DLD1 (cell line): ENCODE data around the gene CFAP221.

Experiments used
- in situ Hi-C: cut with HindIII; loops from 2 replicates; pipeline ENCODE4 v1.10.0; 2017; ENCODE audit warnings: low sequenced_read_pairs

CFAP221 gene

DNA sequence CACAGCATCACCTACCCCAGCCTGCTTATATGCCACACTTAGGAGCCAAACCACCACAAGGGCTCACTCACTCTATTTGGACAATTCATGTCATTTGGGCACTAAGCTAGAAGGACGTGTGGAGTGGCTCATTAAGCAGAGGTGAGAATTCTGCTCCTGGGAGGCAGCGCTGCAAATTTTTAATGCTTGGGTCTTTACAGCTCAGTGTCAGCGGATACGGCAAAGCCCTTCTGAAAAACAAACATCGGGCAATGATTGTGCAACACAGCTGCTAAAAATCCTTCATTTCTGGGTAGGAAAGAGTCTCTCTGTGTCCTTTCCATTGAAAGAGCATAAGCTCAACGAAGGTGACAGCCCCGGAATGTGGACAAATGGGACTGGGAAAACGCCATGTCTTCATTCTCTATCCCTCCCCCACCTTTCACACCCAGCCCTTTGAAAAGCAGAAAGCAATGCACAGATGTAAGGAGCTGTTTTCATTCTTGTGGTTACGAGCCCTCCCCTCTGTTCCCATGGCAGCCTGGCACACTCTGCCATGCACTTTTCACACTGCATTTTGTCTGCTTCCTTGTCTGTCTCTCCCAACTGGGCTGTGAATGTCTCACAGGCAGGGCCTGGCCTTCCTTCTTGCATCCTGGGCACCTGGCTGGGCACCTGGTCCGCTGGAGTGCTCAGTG lies 150.7 kb downstream of the CFAP221 start:
- in situ Hi-C loops: no loop called here

DNA sequence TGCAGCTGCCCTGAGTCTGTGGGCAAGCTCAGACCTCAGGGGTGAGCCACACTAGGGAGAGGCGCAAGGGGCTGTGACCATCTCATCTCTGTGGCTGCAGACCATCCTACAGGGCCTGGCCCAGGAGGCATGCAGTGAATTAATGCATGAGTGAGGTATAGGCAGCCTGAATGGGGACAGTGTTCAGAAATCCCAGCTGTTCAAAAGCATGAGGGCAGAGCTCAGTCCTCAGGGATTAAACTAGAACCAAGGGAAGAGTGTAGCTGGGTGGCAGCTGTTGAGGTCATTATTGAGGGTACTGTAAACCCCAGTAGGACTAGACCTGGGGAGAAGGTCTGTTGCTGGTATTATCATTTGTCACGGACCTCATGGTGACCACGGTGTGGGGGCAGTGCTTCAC lies 151.8 kb downstream of the CFAP221 start:
- in situ Hi-C loops: no loop called here

DNA sequence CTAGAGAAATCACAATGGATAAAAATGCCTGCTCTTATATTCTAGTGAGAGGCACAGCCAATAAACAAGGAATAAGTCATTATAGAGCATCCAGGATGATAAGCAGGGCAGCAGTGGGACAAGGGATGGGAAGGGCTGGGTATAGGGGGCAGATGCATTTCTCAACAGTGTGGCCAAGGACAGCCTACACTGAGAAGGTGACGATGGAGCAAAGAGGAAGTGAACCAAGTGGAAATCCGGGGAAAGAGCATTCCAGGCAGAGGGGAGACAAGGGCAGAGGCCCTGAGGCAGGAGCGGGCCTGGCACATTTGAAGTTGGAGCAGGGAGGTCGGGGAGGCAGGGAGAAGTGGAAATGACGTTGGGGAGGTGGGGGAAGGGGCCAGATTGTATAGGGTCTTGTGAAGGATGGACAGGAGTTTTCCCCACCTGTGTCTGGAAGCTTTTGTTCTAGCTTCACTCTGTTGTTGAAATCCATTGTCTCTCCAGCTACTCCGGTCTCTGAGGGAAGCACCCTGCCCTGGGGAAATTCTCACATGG lies 152.3 kb downstream of the CFAP221 start:
- in situ Hi-C loops: no loop called here

DNA sequence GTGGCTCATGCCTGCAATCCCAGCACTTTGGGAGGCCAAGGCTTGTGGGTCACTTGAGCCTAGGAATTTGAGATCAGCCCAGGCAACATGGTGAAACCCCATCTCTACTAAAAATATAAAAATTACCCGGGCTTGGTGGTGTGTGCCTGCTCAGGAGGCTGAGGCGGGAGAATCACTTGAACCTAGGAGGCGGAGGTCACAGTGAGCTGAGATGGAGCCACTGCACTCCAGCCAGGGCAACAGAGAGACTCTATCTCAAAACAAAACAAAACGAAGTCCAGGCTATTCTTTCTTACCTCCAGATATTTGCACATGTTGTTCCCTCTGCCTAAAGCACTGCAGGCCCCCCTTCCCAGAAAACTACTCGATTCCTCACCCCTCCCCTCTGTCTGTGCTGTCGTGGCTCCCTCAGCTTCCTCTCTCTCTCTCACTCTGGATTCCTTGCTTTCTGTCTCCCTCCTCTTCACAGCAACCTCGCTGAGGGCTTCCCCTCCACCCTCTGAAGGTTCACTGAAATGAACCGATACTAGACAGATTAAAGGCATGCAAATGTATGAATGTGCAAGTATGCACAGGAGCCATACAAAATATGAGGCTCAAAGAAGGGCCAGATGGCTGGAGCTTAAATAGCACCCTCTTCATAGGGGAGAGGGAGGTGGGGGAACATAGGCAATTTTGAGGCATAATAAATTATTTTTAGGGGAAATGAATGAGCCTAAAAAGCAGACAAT lies 153.2 kb downstream of the CFAP221 start:
- in situ Hi-C loops: no loop called here

DNA sequence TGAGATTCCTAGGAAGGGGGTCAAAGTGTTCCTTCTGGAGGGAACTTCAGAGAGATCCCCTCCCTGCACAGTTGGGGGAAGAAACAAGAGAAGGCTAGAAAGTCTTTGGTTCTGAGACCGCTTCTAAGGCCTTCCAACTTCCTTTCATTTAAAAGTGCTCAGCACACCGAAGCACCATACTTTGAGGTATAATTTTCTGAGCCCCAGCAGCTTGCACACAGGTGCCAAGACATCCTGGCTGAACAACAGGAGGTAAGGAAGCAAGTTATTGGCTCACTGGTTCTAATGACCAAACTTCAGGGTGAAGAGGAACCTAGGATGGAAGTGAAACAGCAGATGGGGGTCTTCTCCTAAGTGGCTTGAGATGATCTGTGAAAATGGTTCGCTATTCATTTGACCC lies 154.0 kb downstream of the CFAP221 start:
- in situ Hi-C loops: no loop called here

DNA sequence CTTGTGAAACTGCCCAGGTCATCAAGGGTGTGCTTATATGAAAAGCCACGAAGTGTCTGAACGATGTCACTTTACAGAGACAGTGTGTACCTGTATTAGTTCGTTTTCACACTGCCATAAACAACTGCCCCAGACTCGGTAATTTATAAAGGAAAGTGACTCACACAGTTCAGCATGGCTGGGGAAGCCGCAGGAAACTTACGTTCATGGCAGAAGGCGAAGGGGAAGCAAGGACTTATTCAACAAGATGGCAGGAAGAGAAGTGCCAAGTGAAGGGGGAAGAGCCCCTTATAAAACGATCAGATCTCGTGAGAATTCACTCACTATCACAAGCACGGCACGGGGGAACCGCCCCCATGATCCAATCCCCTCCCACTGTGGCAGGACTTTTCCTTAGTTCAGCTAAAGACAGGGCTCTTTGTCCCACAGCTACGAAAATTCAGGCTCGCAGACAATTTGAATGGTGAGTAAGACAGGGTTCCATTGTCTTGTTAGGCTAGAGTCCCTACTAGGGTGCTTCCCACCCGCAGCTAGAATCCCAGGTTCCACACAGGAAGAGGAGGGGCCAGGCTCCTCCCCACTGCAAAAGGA lies 154.9 kb downstream of the CFAP221 start:
- in situ Hi-C loops: no loop called here

DNA sequence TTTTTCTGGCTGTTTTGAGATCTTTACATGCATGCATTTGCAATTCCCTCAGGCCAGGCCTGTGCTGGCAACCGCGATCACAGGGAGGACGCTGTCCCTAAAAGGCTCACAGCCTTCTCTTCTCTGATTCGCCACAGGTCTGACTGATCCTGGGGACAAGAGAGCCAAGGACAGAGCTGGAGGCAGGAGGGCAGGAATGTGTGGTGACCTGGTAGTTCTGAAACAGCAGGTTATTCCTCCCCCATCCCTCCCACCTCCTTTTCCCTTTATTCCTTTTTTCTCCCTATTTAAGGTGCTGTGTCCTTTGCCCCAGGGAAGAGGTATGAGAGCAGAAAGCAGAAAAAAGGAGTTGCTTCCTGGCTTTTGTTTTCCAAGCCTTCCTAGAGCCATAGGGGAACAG lies 156.6 kb downstream of the CFAP221 start:
- in situ Hi-C loops: no loop called here

DNA sequence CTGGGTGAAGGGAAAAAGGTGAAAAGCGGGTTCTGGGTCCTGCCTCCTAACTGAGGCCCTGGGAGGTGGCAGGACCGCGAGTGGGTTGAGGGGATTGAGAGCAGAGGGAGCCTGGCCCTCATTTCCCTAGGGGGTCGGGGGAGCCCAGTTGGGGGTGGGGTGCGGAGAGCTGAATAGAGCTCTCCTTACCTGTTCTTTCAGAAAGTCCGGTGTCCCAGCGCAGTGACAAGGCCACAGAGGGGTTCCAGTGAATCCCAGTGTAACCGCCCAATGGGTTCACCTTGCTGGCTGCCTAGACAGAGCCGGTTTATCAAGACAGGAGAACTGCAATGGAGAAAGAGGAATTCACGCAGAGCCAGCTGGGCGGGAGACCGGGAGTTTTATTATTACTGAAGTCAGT lies 157.1 kb downstream of the CFAP221 start:
- in situ Hi-C loops: no loop called here

DNA sequence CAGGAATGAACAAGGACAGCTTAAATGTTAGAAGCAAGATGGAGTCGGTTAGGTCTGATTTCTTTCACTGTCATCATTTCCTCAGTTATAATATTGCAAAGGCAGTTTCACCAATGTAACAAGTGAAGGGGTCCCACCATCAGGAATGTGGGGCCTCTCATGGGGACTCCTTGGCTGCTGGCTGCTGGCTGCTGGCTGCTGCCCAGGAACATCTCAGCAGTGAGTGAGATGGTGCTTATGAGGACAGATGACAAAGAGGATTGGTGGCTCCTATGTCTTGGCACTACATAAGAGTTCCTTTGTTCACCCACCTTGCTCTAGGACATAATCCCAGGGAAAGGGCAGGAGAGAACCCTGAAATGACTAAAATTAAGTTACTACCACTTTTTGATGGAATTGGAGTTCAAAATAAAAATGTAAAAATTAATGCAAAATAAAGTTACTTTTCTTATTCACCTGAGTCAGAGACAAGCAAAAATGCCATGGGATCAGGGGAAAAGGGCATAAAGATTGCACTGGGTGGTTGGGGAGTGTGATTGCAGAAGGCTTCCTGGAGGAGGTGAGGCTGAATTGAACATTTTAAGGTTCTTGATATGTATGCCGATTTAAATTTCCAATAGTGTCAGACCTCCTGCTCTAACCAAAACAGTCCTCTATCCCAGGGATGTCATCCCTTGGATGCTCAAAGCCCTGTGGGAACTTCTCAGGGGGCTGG lies 158.1 kb downstream of the CFAP221 start:
- in situ Hi-C loops: no loop called here

DNA sequence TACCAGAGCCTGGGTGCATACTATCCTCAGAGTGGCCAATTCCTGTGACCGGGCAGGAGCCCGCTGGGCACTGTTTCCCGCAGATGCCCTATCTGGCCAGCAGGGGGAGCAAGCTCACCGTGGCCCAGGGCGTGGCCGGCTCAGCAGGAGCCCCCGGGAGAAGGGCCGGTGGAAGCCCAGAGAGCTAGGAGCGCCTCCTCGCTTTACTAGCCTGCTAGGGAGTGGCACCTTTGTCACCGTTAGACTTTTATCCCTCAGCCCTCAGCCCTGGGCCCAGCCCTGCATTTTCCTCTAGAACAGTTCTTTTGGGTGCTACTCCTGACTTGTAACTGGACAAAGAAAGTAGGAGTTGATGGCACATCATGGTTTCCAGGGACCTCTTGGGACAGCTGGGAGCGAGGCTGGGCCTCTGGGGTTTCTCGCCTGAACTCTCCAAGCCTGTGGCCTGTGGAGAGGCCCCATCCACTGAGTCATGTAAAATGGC lies 158.7 kb downstream of the CFAP221 start:
- in situ Hi-C loops: no loop called here

DNA sequence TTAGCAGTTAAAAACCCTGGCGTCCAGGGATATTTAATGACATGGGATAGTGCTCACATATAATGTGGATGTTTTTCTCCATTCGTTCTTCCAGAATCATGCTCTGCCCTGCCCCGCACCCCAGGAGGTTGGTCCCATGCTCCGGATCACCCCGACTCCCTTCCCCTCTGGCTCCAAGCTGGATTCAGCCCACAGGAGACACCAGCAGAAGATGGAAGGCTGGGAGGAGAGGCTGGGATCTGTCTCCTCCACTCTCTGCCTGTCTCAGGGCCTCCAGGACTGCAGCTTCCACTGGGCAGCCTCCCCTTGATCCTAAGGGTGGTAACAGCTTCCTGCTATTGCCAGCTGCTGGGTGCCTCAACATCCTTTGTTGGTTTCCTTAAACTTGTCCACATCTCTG lies 159.3 kb downstream of the CFAP221 start:
- in situ Hi-C loops: no loop called here

DNA sequence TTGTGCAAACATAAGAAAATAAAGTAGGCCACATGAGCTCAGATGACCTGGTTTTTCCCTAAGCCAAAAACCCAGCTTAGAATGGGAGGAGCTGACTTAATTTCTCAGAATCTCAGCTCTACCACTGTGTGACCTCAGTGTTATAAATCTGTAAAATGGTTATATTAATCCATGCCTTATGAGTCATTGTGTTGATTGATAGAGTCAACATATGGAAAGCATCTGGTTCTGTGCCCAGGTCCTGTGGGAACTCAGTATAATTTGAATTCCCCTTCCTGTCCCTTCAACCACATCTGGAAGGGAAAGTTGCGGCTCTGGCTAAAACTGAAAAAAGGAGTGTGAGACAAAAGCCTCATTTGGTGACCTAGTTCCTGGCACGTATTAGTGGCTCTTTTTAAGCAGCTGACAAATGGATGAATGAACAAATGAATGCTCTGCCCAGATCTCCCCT lies 160.4 kb downstream of the CFAP221 start:
- in situ Hi-C loops: no loop called here

DNA sequence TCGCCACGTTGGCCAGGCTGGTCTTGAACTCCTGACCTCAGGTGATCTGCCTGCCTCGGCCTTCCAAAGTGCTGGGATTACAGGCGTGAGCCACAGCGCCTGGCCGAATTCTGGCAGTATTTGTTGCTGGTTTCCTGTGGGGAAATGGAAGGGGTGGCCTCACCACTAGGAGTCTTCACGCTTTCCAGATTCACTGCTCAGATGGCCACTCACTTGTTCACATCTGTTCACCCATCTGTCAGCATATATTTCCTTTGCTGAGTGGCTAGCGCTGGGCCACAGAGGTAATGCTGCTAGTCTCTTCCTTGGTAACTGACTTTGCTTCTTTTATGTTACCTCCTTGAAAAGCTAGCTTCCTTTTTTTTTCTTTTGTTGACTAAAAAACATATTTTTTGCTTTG lies 162.0 kb downstream of the CFAP221 start:
- in situ Hi-C loops: no loop called here
